IPS-18c (cell line): ENCODE results near the gene HOXA4.

Experiments used
- H3K4me3 ChIP-seq: 2 replicates; pipeline ENCODE4 v1.7.0; 2013; ENCODE audit warnings: low read depth, mild to moderate bottlenecking, low read length, moderate library complexity; ENCODE audit not compliant: insufficient read depth
- H3K9me3 ChIP-seq: one replicate; pipeline ENCODE4 v1.6.1; 2013; ENCODE audit warnings: mild to moderate bottlenecking, low read length, moderate library complexity; ENCODE audit not compliant: control insufficient read depth, insufficient read depth

Gene HOXA4

GRCh38 chr7:27130540-27131389 is at the start of gene HOXA4:
Gene HOXA4 (minus strand): TSS chr7:27130757. CDS start chr7:27130733, 24 bp downstream.
- H3K9me3 ChIP-seq: no peaks in the 10 kb centered on the region
- peak within 1 kb of the TSS; percentile 57 for H3K4me3 ChIP-seq

GRCh38 chr7:27179503-27180430 is 49.2 kb upstream of the HOXA4 start:
- no peak overlapping the region for H3K4me3 ChIP-seq
- H3K9me3 ChIP-seq: peaks cover 4% of the 10 kb centered on the region

- Histone ChIP-seq H3K4me3 (no peak overlapping the region), H3K9me3 (peaks cover 4% of the 10 kb centered on the region)
Measured at GRCh38 chr7:27179030-27179429, 48.5 kb upstream of the HOXA4 start.

- no peak overlapping the region for H3K4me3 ChIP-seq
- peaks cover 4% of the 10 kb centered on the region for H3K9me3 ChIP-seq
Measured at GRCh38 chr7:27178366-27178765, 47.8 kb upstream of the HOXA4 start.

- H3K9me3 ChIP-seq: peaks cover 6% of the 10 kb centered on the region
- no peak overlapping the region for H3K4me3 ChIP-seq
Measured at GRCh38 chr7:27177795-27178320, 47.3 kb upstream of the HOXA4 start.

- H3K9me3 ChIP-seq: peaks cover 6% of the 10 kb centered on the region
- H3K4me3 ChIP-seq: no peak overlapping the region
Measured at GRCh38 chr7:27176962-27177794, 46.6 kb upstream of the HOXA4 start.

GRCh38 chr7:27176524-27176845 is 45.9 kb upstream of the HOXA4 start:
- no peak overlapping the region for H3K4me3 ChIP-seq
- peaks cover 6% of the 10 kb centered on the region for H3K9me3 ChIP-seq

- Histone ChIP-seq H3K9me3 (peaks cover 6% of the 10 kb centered on the region), H3K4me3 (no peak overlapping the region)
Measured at GRCh38 chr7:27175626-27176523, 45.3 kb upstream of the HOXA4 start.

- H3K4me3 ChIP-seq: no peak overlapping the region
- peaks cover 6% of the 10 kb centered on the region for H3K9me3 ChIP-seq
Measured at GRCh38 chr7:27174874-27175625, 44.5 kb upstream of the HOXA4 start.

GRCh38 chr7:27173956-27174873 is 43.7 kb upstream of the HOXA4 start, which contains the start of gene HOXA10:
Gene HOXA10 (minus strand): TSS chr7:27174320. CDS start chr7:27174306, 14 bp downstream.
- Histone ChIP-seq H3K4me3 (no peak within 1 kb of the TSS; the same call in 1 of the 2 replicates), H3K9me3 (peaks cover 6% of the 10 kb centered on the region)

GRCh38 chr7:27173511-27173955 is 43.0 kb upstream of the HOXA4 start:
- peaks cover 6% of the 10 kb centered on the region for H3K9me3 ChIP-seq
- H3K4me3 ChIP-seq: no peak overlapping the region

- Histone ChIP-seq H3K4me3 (no peak overlapping the region), H3K9me3 (peaks cover 6% of the 10 kb centered on the region)
Measured at GRCh38 chr7:27172823-27173510, 42.4 kb upstream of the HOXA4 start.

GRCh38 chr7:27172315-27172774 is 41.8 kb upstream of the HOXA4 start:
- Histone ChIP-seq H3K4me3 (no peak overlapping the region), H3K9me3 (peaks cover 6% of the 10 kb centered on the region)
